Upper lobe of right lung (tissue), 1 donor: ENCODE results near the gene TACC2. TPM values are rescaled to one million over a fixed set of nuclear protein-coding genes. Genes with fewer than 3 reads are reported as not detected.

Experiments used
- ATAC-seq: fragments of 200-7000 bp; cut with Tn5 transposase; one replicate; pipeline ENCODE4 v1.9.1; 2020; ENCODE audit warnings: mild to moderate bottlenecking, moderate library complexity
- DNase-seq: peaks from one replicate; pipeline ENCODE4 v3.0.0-alpha.2; 2020
- H3K27ac ChIP-seq: fragments of 200-600 bp; one replicate; pipeline ENCODE4 v1.8.0; 2022
- H3K27me3 ChIP-seq: fragments of 200-600 bp; one replicate; pipeline ENCODE4 v1.8.0; 2022; ENCODE audit warnings: mild to moderate bottlenecking
- H3K36me3 ChIP-seq: fragments of 200-600 bp; one replicate; pipeline ENCODE4 v1.8.0; 2022
- H3K4me1 ChIP-seq: fragments of 200-600 bp; one replicate; pipeline ENCODE4 v1.8.0; 2022
- H3K4me3 ChIP-seq: fragments of 200-600 bp; one replicate; pipeline ENCODE4 v1.8.0; 2022; ENCODE audit warnings: mild to moderate bottlenecking
- H3K9me3 ChIP-seq: fragments of 200-600 bp; one replicate; pipeline ENCODE4 v1.8.0; 2022
- intact Hi-C: fragments of 100-400 bp; cut with DNase I; formaldehyde crosslinking; loops from one replicate; pipeline ENCODE4 v1.11.0; 2022
- total RNA-seq: library from RNA; stranded (reverse); fragmentation: NEBNext Ultra II Directional; extraction: Animal tissue kit (Norgen Biotek cat#: 25700); gene quantifications from one replicate; pipeline ENCODE4 v1.2.1, GENCODE V29; 2021
- TF ChIP-seq, protein P1 (sequence below): fragments of 200-600 bp; IDR thresholded peaks from one replicate; pipeline ENCODE4 v1.8.0; 2022; ENCODE audit warnings: antibody characterized with exemption
- donor health status: DM: no; HTN: yes; CAD: no; lungs with severe emphysema.

The TACC2 gene
- total RNA-seq, 1 donor from 2014 or later, result 236 TPM

DNA sequence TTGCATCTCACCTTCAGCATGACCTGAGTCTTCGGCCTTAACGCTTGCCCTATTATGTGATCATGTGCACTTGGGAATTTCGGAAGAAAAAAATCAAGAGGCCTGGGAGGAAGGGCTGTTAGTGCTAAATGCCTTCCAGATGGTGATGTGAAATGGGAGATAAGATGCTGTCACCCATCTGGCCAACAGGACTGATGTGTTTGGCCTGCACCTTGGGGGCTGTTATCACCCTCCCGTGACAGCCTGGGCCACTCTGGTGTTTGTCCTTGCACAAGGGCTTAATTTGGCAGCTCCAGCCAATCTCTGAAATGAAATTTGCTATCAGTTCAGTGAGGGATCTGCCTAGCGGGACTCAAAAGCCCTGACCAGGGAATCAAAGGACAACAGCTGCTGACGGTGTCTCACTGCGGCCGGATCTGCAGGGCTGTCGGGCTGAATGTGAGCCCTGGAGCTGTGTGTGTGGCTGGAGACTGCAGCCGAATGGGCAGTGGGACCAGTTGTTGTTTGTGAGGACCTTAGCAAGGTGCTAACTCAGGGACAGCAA, 150.7 kb downstream of the TACC2 start:
- no peak overlapping the region for H3K4me3 ChIP-seq
- no peaks in the 10 kb centered on the region for H3K9me3 ChIP-seq
- DNase-seq (no peak), ATAC-seq (no peak)
- TF ChIP-seq, protein P1, sequence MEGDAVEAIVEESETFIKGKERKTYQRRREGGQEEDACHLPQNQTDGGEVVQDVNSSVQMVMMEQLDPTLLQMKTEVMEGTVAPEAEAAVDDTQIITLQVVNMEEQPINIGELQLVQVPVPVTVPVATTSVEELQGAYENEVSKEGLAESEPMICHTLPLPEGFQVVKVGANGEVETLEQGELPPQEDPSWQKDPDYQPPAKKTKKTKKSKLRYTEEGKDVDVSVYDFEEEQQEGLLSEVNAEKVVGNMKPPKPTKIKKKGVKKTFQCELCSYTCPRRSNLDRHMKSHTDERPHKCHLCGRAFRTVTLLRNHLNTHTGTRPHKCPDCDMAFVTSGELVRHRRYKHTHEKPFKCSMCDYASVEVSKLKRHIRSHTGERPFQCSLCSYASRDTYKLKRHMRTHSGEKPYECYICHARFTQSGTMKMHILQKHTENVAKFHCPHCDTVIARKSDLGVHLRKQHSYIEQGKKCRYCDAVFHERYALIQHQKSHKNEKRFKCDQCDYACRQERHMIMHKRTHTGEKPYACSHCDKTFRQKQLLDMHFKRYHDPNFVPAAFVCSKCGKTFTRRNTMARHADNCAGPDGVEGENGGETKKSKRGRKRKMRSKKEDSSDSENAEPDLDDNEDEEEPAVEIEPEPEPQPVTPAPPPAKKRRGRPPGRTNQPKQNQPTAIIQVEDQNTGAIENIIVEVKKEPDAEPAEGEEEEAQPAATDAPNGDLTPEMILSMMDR, result no peak
- no peaks in the 10 kb centered on the region for H3K27me3 ChIP-seq
- intact Hi-C loops, result no loop called here
- peaks cover 7% of the 10 kb centered on the region for H3K36me3 ChIP-seq
- H3K27ac ChIP-seq, result peak overlapping the region; percentile 20
- H3K4me1 ChIP-seq, result peaks cover 45% of the 10 kb centered on the region

DNA sequence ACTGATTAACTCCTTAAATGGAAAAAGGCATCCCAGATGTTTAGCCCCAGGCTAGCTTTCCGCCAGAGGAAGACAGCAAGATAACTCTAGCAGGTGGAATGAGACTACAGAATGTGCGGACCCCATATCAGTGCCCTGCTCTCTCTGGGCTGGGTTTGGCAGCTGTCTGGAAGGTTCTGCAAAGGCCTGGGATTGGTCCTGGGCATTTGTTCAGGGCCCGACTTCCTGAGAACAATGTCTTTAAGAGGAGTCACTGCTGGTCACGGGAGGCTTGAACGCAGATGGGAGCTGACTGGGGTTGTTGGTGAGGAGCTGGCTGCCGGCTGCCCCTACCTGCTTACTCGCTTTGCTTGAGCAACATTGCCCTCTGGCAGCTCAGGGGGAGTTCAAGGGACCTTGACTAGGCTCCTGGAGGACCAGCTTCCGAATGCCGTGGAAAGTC, 151.5 kb downstream of the TACC2 start:
- peak; percentile 2 for ATAC-seq
- TF ChIP-seq, protein P1, result no peak
- H3K27ac ChIP-seq, result peak overlapping the region; percentile 55
- no peaks in the 10 kb centered on the region for H3K27me3 ChIP-seq
- no peak overlapping the region for H3K4me3 ChIP-seq
- H3K4me1 ChIP-seq, result peaks cover 45% of the 10 kb centered on the region
- intact Hi-C loops, result no loop called here
- no peak for DNase-seq
- peaks cover 11% of the 10 kb centered on the region for H3K36me3 ChIP-seq
- H3K9me3 ChIP-seq, result no peaks in the 10 kb centered on the region

DNA sequence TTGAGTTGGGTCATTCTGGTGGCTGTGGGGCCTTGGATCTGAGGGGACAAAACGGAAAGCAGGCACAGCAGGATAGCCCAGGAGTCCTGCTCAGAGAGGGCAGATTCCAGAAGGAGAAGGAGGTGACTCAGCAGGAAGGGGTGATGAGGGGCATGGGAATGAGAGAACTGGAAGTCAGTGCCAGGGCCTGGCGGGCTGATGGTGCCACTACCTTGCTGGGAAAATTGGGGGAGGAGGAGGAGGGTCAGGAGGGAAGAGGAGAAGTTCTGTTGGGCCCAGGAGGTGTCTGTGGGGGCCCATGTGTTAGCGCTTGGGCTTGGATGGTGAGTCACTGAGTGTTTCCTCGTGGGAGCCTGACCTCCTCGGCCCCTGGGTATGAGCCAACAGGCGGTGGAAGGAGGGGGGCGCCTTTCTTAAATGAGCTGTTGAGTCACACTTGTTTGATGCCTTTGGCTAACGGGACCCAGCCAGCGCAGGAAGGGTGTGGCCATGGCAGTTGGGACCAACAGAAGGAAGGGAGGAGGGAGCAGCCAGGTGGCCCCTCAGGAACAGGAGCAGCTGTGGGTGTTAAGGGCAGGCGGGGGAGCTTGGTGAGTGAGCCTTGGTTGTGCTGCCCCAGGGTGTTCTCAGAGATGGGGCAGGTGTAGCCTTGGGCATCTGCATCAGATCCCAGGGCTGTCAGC, 152.1 kb downstream of the TACC2 start:
- DNase-seq (peak; percentile 88), ATAC-seq (peak; percentile 75)
- intact Hi-C loops, result no loop called here
- H3K27me3 ChIP-seq, result no peaks in the 10 kb centered on the region
- no peaks in the 10 kb centered on the region for H3K9me3 ChIP-seq
- peak overlapping the region; percentile 55 for H3K27ac ChIP-seq
- H3K36me3 ChIP-seq, result peaks cover 17% of the 10 kb centered on the region
- H3K4me3 ChIP-seq, result no peak overlapping the region
- peaks cover 45% of the 10 kb centered on the region for H3K4me1 ChIP-seq
- TF ChIP-seq, protein P1, result no peak

DNA sequence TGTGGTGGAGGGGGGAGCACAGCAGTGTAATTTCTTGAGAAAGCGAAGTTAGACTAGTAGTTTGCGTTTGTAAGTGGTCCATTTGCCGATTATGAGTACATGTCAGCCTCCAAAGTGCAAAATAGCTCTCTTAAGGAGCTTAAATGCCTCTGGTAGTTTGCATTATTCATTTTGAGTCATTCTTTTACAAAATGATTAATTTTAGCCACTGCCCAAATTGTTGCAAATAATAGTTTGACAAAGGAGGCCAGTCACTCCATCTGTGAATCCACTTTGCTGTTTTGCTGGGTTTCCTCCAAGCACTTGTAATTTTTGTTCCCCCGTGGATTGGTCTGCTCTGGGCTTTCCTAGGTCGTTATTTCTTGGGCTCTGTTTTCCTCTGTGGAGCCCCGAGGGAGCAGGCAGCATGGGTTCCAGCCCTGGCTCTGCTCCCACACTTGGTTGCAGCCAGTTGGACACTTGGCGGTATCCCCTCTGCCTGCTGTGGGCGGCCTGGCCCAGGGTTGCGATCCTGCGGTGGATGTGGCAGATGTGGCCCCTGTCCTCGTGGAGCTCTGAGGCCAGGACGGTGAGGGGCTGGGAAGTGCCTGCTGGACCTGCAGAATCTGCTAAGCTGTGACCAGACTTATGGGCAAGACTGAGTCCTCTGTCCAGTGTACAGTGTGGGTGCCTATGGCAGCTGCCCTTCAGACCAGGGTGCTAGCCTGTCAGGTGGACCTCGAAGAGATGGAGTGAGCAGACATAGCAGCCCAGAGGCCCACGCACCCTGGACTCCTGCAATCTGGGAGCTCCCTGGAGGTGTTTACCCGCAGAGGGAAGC, 153.1 kb downstream of the TACC2 start:
- Histone ChIP-seq H3K27ac (no peak overlapping the region), H3K27me3 (no peaks in the 10 kb centered on the region), H3K36me3 (peaks cover 24% of the 10 kb centered on the region), H3K4me1 (peaks cover 45% of the 10 kb centered on the region), H3K9me3 (no peaks in the 10 kb centered on the region), H3K4me3 (no peak overlapping the region)
- TF ChIP-seq, protein P1, result no peak
- intact Hi-C loops, result no loop called here
- ATAC-seq (no peak), DNase-seq (no peak)

DNA sequence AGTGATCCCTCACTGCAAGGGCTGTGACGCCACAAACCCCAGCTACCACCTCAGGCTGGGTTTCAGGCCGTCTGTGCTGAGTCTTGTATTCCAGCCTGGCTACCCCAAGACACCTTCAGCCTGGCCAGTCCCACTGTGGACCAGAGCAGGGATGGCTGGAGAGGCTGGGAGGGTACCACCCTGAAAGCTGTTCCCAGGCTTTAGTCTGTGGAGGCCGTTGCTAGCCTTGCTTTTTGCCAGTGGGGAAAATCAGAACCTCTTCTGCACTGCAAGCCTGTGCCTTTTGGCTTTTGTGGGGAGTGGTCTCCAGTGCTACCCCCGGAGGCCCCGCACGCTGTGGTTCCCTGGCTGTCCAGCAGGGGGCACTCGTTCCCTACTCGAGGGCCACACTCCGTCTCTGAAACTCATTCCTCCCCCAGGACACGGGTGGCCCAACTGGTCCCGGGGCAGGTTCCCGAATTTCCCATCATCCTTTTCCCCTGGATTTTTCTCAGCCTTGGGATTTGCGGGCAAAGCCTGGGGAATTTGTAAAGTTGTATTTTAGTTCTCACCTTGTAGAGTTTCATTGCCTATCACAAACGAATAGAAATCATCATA, 153.8 kb downstream of the TACC2 start:
- ATAC-seq, result peak; percentile 35
- TF ChIP-seq, protein P1, result peak; percentile 92
- H3K27me3 ChIP-seq, result no peaks in the 10 kb centered on the region
- no peak overlapping the region for H3K27ac ChIP-seq
- peaks cover 24% of the 10 kb centered on the region for H3K36me3 ChIP-seq
- H3K9me3 ChIP-seq, result no peaks in the 10 kb centered on the region
- intact Hi-C loops, result no loop called here
- H3K4me1 ChIP-seq, result peaks cover 45% of the 10 kb centered on the region
- H3K4me3 ChIP-seq, result no peak overlapping the region
- no peak for DNase-seq
